HG03457 (cell line): ENCODE data around the gene MAP4K1.

Experiments used
- ATAC-seq: cut with Tn5 transposase; IDR thresholded peaks from one replicate; pipeline ENCODE4 v1.9.1; 2021; ENCODE audit warnings: moderate number of reproducible peaks; ENCODE audit not compliant: unreplicated experiment

Gene MAP4K1

DNA sequence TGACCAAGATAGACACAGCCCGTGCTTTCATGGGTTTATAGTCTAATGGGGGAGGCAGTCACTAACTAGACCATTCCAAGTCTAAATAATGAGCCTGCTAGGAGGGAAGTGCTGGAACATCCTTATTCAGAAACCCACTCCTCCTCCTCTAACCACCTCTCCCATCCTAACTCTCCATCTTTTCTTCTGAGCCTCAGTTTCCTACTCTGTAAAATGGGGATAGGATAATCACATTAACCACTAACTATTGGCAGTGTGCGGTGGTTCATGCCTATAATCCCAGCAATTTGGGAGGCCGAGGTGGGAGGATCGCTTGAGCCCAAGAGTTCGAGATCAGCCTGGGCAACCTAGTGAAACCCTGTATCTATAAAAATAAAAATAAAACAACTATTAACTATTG, 68.7 kb downstream of the MAP4K1 start:
- ATAC-seq, result no peak

GRCh38 chr19:38547421-38547820, 70.3 kb downstream of the MAP4K1 start:
- no peak for ATAC-seq

- ATAC-seq, result no peak
These were observed 72.2 kb downstream of the MAP4K1 start for GRCh38 chr19:38545596-38545995.

GRCh38 chr19:38544569-38545315, 73.0 kb downstream of the MAP4K1 start:
- ATAC-seq, result no peak

GRCh38 chr19:38543807-38544568, 73.8 kb downstream of the MAP4K1 start:
- no peak for ATAC-seq

DNA sequence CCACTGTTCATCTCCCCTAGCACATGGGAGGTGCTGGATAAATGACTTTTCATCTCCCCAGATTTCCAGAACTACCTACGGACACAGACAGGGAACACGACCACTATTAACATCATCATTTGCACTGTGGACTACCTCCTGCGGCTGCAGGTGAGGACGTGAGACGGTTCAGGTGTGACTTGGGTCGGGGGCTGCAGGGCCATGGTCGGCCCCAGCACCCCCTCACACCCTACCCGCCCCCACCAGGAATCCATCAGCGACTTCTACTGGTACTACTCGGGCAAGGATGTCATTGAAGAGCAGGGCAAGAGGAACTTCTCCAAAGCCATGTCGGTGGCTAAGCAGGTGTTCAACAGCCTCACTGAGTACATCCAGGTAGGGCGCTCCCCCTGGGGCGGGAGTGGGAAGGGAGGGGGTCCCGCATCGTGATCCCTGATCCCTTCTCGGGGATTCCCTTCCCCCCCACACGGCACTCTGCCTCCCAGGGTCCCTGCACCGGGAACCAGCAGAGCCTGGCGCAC, 74.4 kb downstream of the MAP4K1 start:
- ATAC-seq, result no peak

- no peak for ATAC-seq
These were observed 75.7 kb downstream of the MAP4K1 start for GRCh38 chr19:38542040-38542439.

GRCh38 chr19:38539751-38540150, 78.0 kb downstream of the MAP4K1 start:
- no peak for ATAC-seq

GRCh38 chr19:38538793-38539528, 78.8 kb downstream of the MAP4K1 start:
- no peak for ATAC-seq

GRCh38 chr19:38538386-38538785, 79.4 kb downstream of the MAP4K1 start:
- no peak for ATAC-seq
